Neuronal stem cell (in vitro differentiated cells): Measurements from ENCODE around the gene C1QTNF12.

ENCODE experiments used
- DNase-seq: peaks from one replicate; pipeline ENCODE4 v3.0.0-alpha.2; 2013; ENCODE audit warnings: low spot score
- H2AFZ ChIP-seq: one replicate; pipeline ENCODE4 v1.6.1; 2013; ENCODE audit warnings: mild to moderate bottlenecking, low read length, inconsistent platforms
- H2AK5ac ChIP-seq: 2 replicates; pipeline ENCODE4 v1.6.1; 2013; ENCODE audit warnings: low read depth, mild to moderate bottlenecking, inconsistent platforms, low read length, moderate library complexity, mixed read lengths
- H2BK120ac ChIP-seq: 2 replicates; pipeline ENCODE4 v1.6.1; 2013; ENCODE audit warnings: low read depth, mild to moderate bottlenecking, inconsistent platforms, low read length, moderate library complexity, mixed read lengths
- H2BK12ac ChIP-seq: one replicate; pipeline ENCODE4 v1.6.1; 2013; ENCODE audit warnings: low read length, inconsistent platforms
- H2BK15ac ChIP-seq: 2 replicates; pipeline ENCODE4 v1.6.1; 2013; ENCODE audit warnings: mild to moderate bottlenecking, low read length, inconsistent platforms, mixed read lengths
- H2BK5ac ChIP-seq: one replicate; pipeline ENCODE4 v1.6.1; 2013; ENCODE audit warnings: inconsistent platforms, mild to moderate bottlenecking, low read length, moderate library complexity
- H3K14ac ChIP-seq: one replicate; pipeline ENCODE4 v1.6.1; 2013; ENCODE audit warnings: low read length, inconsistent platforms
- H3K18ac ChIP-seq: 2 replicates; pipeline ENCODE4 v1.6.1; 2013; ENCODE audit warnings: low read length, inconsistent platforms
- H3K23ac ChIP-seq: 2 replicates; pipeline ENCODE4 v1.6.1; 2013; ENCODE audit warnings: low read depth, mild to moderate bottlenecking, mixed read lengths, low read length, inconsistent platforms; ENCODE audit not compliant: poor library complexity
- H3K27ac ChIP-seq: replicated peaks from 3 replicates; pipeline ENCODE4 v1.5.1; 2013; ENCODE audit warnings: low read length, inconsistent platforms
- H3K27me3 ChIP-seq, 3 experiments: 2 replicates each; pipeline ENCODE4 v1.6.1; 2013; ENCODE audit warnings: low read length in 3 of 3, mild to moderate bottlenecking in 2 of 3, inconsistent platforms in 1 of 3, low read depth in 1 of 3, mixed read lengths in 1 of 3, moderate library complexity in 1 of 3; ENCODE audit not compliant: control insufficient read depth in 3 of 3, insufficient read depth in 3 of 3
- H3K36me3 ChIP-seq, 2 donors: replicated peaks in 1 of 2; 2 replicates each; pipeline ENCODE4 v1.6.1; 2013; ENCODE audit warnings: low read length in 2 of 2; ENCODE audit not compliant: control insufficient read depth in 2 of 2, insufficient read depth in 2 of 2
- H3K4ac ChIP-seq: 2 replicates; pipeline ENCODE4 v1.6.1; 2013; ENCODE audit warnings: inconsistent platforms, mild to moderate bottlenecking, low read length, moderate library complexity
- H3K4me1 ChIP-seq, 2 donors: 1 replicate in 1 of 2; 2 replicates in 1 of 2; pipeline ENCODE4 v1.6.1; 2013; ENCODE audit warnings: low read length in 2 of 2, low read depth in 1 of 2; ENCODE audit not compliant: control insufficient read depth in 2 of 2, insufficient read depth in 1 of 2
- H3K4me2 ChIP-seq: one replicate; pipeline ENCODE4 v1.6.1; 2013; ENCODE audit warnings: mild to moderate bottlenecking, low read length, inconsistent platforms; ENCODE audit not compliant: insufficient read depth, poor library complexity, severe bottlenecking
- H3K4me3 ChIP-seq, 2 donors: 2 replicates each; pipeline ENCODE4 v1.5.1; 2013; ENCODE audit warnings: low read length in 2 of 2, mild to moderate bottlenecking in 2 of 2, inconsistent platforms in 1 of 2, moderate library complexity in 1 of 2
- H3K79me1 ChIP-seq: one replicate; pipeline ENCODE4 v1.6.1; 2013; ENCODE audit warnings: low read depth, mild to moderate bottlenecking, inconsistent platforms, low read length, moderate library complexity
- H3K9ac ChIP-seq: one replicate; pipeline ENCODE4 v1.6.1; 2013; ENCODE audit warnings: mild to moderate bottlenecking, low read depth, low read length, inconsistent platforms; ENCODE audit not compliant: poor library complexity
- H3K9me3 ChIP-seq, 2 donors: replicated peaks in 1 of 2; 2 replicates each; pipeline versions ENCODE3 to v1.6.1; 2013; ENCODE audit warnings: low read length in 2 of 2, mild to moderate bottlenecking in 2 of 2, inconsistent platforms in 1 of 2, low read depth in 1 of 2, mixed read lengths in 1 of 2, moderate library complexity in 1 of 2; ENCODE audit not compliant: control insufficient read depth in 2 of 2, insufficient read depth in 1 of 2
- H4K8ac ChIP-seq: one replicate; pipeline ENCODE4 v1.6.1; 2013; ENCODE audit warnings: low read depth, mild to moderate bottlenecking, inconsistent platforms, low read length, moderate library complexity
- H4K91ac ChIP-seq: one replicate; pipeline ENCODE4 v1.6.1; 2013; ENCODE audit warnings: low read length, low read depth, mild to moderate bottlenecking, inconsistent platforms; ENCODE audit not compliant: poor library complexity
- WGBS, 2 donors: extraction: QIAGEN DNeasy Blood & Tissue Kit; methylation state at CpG; one replicate each; pipeline ENCODE4 v1.1.7; 2013; ENCODE audit warnings: missing lambda C conversion rate in 2 of 2, mixed read lengths in 1 of 2; ENCODE audit not compliant: insufficient read length in 2 of 2, insufficient replicate concordance in 1 of 2; ENCODE audit errors: extremely low coverage in 2 of 2; 5-methylcytosine and 5-hydroxymethylcytosine counted together

Gene C1QTNF12

DNA sequence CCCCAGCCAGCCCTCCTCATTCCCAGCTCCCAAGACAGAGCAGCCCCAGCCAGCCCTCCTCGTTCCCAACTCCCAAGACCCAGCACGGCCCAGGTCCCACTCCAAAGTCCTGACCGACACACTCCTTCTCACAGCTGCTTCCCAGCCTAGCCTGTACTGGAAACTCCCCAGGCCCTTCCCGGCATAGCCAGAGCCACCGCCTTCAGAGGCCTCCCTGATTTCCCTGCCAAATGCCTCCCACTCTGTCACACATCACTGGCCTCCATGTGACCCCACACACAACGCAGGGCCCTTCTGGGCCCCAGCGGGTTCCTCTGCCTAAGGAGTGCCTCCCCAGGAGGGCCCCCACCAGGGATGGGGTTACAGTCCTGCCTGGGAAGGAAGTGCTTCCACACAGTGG, 24.3 kb upstream of the C1QTNF12 start:
- no peak overlapping the region for H3K4me2 ChIP-seq
- no peak overlapping the region for H4K91ac ChIP-seq
- no peak overlapping the region for H3K18ac ChIP-seq
- H3K9me3 ChIP-seq, result peaks cover 0 to 2% of the 10 kb centered on the region in 2 donors
- no peak overlapping the region for H3K27ac ChIP-seq
- no peak overlapping the region for H3K4me3 ChIP-seq
- no peak for DNase-seq
- H2AK5ac ChIP-seq, result no peak overlapping the region
- no peak overlapping the region for H2AFZ ChIP-seq
- no peak overlapping the region for H4K8ac ChIP-seq
- H3K36me3 ChIP-seq, result peaks cover 19 to 56% of the 10 kb centered on the region in 2 donors
- H3K23ac ChIP-seq, result no peak overlapping the region
- no peaks in the 10 kb centered on the region for H3K27me3 ChIP-seq
- H3K9ac ChIP-seq, result peak overlapping the region; percentile 25
- H3K4ac ChIP-seq, result no peak overlapping the region
- no peak overlapping the region for H2BK120ac ChIP-seq
- peak overlapping the region; percentile 0 for H2BK5ac ChIP-seq
- no peak overlapping the region for H2BK12ac ChIP-seq
- H3K14ac ChIP-seq, result no peak overlapping the region
- no CpG with 5 or more reads among the region's 7 CpGs for WGBS, 2 donors
- peaks cover 34% of the 10 kb centered on the region for H3K79me1 ChIP-seq
- H3K4me1 ChIP-seq, result peaks cover 14 to 20% of the 10 kb centered on the region in 2 donors
- H2BK15ac ChIP-seq, result no peak overlapping the region

DNA sequence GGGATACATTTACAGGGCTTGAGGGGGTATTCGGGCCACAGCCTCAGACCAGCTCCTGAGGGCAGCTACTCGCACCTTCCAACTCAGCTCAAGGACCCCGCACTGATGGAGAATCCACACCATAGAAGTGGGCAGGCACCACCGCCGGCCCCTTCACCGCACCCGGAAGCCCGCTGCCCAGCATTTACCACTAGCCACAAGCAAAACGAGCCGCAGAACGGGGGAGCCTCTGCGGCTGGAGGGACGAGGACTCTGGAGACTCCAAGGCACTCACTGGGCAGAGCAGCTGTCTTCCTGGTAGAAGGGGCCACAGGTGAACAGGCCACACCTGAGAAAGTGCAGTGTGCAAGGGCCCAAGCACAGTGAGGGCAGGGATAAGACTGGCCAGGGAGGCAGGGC, 21.8 kb upstream of the C1QTNF12 start:
- Histone ChIP-seq H3K4me2 (no peak overlapping the region), H3K14ac (no peak overlapping the region), H3K4ac (no peak overlapping the region), H3K9ac (no peak overlapping the region), H4K8ac (no peak overlapping the region), H3K23ac (no peak overlapping the region), H3K79me1 (peaks cover 29% of the 10 kb centered on the region), H2BK5ac (peak overlapping the region; percentile 87), H3K27me3 (no peaks in the 10 kb centered on the region), H3K18ac (no peak overlapping the region), H3K27ac (no peak overlapping the region), H3K9me3 (peaks cover 0 to 2% of the 10 kb centered on the region in 2 donors), H4K91ac (no peak overlapping the region), H3K4me3 (no peak overlapping the region), H2BK120ac (no peak overlapping the region), H2BK12ac (no peak overlapping the region), H2AK5ac (no peak overlapping the region), H3K4me1 (peaks cover 9 to 10% of the 10 kb centered on the region in 2 donors), H3K36me3 (peaks cover 28 to 80% of the 10 kb centered on the region in 2 donors), H2AFZ (no peak overlapping the region), H2BK15ac (no peak overlapping the region)
- DNase-seq, result no peak
- WGBS, 2 donors, result no CpG with 5 or more reads among the region's 13 CpGs

DNA sequence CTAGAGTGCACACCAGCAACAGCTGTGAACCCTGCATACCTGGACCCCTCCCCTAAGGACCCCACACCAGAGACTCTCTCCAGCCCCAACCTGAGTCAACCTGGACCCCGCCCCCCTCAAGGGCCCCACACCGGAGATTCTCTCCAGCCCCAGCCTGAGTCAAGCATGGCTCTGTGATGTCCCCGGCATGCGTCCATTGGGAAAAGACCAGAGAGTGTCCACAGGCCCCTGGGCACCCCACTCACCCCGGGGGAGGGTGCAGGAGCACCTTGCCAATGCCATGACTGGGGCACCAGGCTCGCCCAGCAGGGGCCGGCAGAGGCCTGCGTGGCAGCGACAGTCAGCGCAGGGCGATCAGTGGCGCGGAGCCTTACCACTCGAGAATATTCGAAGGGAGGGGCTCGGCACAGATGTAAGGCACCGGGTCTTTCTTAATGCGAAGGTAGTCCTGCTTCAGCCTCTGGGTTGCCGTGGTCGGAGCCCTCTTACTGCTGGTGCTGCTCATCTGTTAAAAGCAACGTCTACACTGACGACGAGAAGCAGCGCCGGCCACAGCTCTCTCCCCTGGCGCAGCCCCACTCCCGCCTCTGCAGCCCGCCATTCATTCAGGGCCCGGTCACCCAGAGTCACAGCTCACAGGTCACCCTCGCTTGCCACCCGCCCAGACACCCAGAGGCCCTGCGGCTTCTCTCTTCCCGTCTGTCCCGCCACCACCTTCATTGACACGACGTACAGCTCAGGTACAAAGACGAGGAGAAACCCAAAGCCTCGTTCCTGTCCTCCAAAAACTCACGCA, 21.2 kb upstream of the C1QTNF12 start:
- Histone ChIP-seq H3K4me2 (no peak overlapping the region), H3K9ac (no peak overlapping the region), H3K4ac (no peak overlapping the region), H3K18ac (peak overlapping the region; percentile 28), H3K4me1 (peaks cover 7 to 8% of the 10 kb centered on the region in 2 donors), H2AFZ (no peak overlapping the region), H2AK5ac (no peak overlapping the region), H2BK120ac (no peak overlapping the region), H2BK12ac (no peak overlapping the region), H2BK5ac (no peak overlapping the region), H3K27me3 (no peaks in the 10 kb centered on the region), H3K79me1 (peaks cover 26% of the 10 kb centered on the region), H4K91ac (no peak overlapping the region), H2BK15ac (no peak overlapping the region), H3K14ac (no peak overlapping the region), H4K8ac (no peak overlapping the region), H3K4me3 (no peak overlapping the region), H3K27ac (no peak overlapping the region), H3K23ac (no peak overlapping the region), H3K36me3 (peaks cover 34 to 85% of the 10 kb centered on the region in 2 donors), H3K9me3 (peaks cover 0 to 2% of the 10 kb centered on the region in 2 donors)
- no CpG with 5 or more reads among the region's 39 CpGs for WGBS, 2 donors
- no peak for DNase-seq

DNA sequence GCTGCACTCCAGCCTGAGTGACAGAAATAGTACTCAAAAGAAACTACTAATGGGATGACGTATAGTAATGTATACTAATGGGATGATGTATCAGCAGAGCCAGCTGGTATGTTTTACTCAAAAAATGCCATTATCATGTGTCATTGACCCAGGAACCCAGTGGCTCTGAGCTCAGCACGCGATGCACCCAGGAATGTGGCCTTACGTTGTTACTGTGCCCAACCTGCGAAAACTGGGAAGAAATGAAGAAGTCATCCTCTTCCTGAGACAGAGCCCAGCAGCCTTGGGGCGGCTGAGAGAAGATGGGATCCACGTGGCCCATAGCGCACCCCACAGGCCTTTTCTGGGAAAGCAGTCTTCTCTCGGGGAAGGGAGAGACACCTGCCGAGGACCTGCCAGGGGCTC, 18.3 kb upstream of the C1QTNF12 start:
- no peak overlapping the region for H2AK5ac ChIP-seq
- no peak overlapping the region for H3K23ac ChIP-seq
- H2BK120ac ChIP-seq, result no peak overlapping the region
- no peak overlapping the region for H2BK12ac ChIP-seq
- H3K4me3 ChIP-seq, result no peak overlapping the region
- DNase-seq, result no peak
- no peaks in the 10 kb centered on the region for H3K4me1 ChIP-seq
- no peak overlapping the region for H3K18ac ChIP-seq
- no peak overlapping the region for H3K4me2 ChIP-seq
- no peaks in the 10 kb centered on the region for H3K27me3 ChIP-seq
- H3K36me3 ChIP-seq, result peaks cover 47 to 86% of the 10 kb centered on the region in 2 donors
- no peak overlapping the region for H2BK5ac ChIP-seq
- H3K79me1 ChIP-seq, result peaks cover 20% of the 10 kb centered on the region
- no peak overlapping the region for H4K91ac ChIP-seq
- H3K9me3 ChIP-seq, result no peaks in the 10 kb centered on the region
- H3K27ac ChIP-seq, result no peak overlapping the region
- no peak overlapping the region for H2BK15ac ChIP-seq
- H4K8ac ChIP-seq, result no peak overlapping the region
- H3K14ac ChIP-seq, result no peak overlapping the region
- WGBS, 2 donors, result no CpG with 5 or more reads among the region's 10 CpGs
- no peak overlapping the region for H3K4ac ChIP-seq
- no peak overlapping the region for H2AFZ ChIP-seq
- peak overlapping the region; percentile 47 for H3K9ac ChIP-seq
